Measurements from ENCODE around the gene WDR74. TPM values are rescaled to one million over a fixed set of nuclear protein-coding genes. Genes with fewer than 3 reads are reported as not detected.

Gene WDR74
- total and polyA plus RNA-seq, 9 of the 15 experiments (the other 6 are each of a cell fraction or from before 2014, with no cell fraction given), result 32.7 to 210 (median 114) TPM

GRCh38 chr11:62805076-62805892 is 34.1 kb downstream of the WDR74 start, which contains the start of gene NXF1 (continued):
- peak; percentile 84 for TF ChIP-seq SIN3B (IDR thresholded peaks at IDR 0.05; ENCODE audit: low read depth)
- peak; percentile 56; the same call in 1 of the 2 replicates for TF ChIP-seq HDAC2 (IDR thresholded peaks at IDR 0.05)
- TF ChIP-seq BRCA1 (IDR thresholded peaks at IDR 0.05), result no peak
- peak; percentile 30; the same call in 1 of the 2 replicates for TF ChIP-seq BRCA1 (CRISPR knock-in tag; IDR thresholded peaks at IDR 0.05)
- no peak for TF ChIP-seq ZNF507 (tag; conservative IDR thresholded peaks at IDR 0.05)
- no peak for TF ChIP-seq SMAD3 (CRISPR knock-in tag; conservative IDR thresholded peaks at IDR 0.05)
- no peak for TF ChIP-seq ETV6 (IDR thresholded peaks at IDR 0.05; ENCODE audit: borderline replicate concordance in 1 of 2, low read depth in 2 of 2, low read length in 1 of 2)
- peak; percentile 76 for TF ChIP-seq ETV6 (CRISPR knock-in tag; IDR thresholded peaks at IDR 0.05; ENCODE audit: borderline replicate concordance)
- TF ChIP-seq SMARCB1 (IDR thresholded peaks at IDR 0.05; ENCODE audit: insufficient read length, low read depth), result no peak
- TF ChIP-seq ZFP36 (IDR thresholded peaks at IDR 0.05; ENCODE audit: low read depth, low read length, partially characterized antibody), result no peak
- no peak for TF ChIP-seq CREBBP (IDR thresholded peaks at IDR 0.05; ENCODE audit: low read depth, low read length)
- no peak for TF ChIP-seq ZNF316 (IDR thresholded peaks at IDR 0.05)
- TF ChIP-seq ZNF134 (CRISPR knock-in tag; conservative IDR thresholded peaks at IDR 0.05), result no peak
- no peak for TF ChIP-seq WHSC1 (IDR thresholded peaks at IDR 0.05; ENCODE audit: low read length)
- TF ChIP-seq, protein P1, sequence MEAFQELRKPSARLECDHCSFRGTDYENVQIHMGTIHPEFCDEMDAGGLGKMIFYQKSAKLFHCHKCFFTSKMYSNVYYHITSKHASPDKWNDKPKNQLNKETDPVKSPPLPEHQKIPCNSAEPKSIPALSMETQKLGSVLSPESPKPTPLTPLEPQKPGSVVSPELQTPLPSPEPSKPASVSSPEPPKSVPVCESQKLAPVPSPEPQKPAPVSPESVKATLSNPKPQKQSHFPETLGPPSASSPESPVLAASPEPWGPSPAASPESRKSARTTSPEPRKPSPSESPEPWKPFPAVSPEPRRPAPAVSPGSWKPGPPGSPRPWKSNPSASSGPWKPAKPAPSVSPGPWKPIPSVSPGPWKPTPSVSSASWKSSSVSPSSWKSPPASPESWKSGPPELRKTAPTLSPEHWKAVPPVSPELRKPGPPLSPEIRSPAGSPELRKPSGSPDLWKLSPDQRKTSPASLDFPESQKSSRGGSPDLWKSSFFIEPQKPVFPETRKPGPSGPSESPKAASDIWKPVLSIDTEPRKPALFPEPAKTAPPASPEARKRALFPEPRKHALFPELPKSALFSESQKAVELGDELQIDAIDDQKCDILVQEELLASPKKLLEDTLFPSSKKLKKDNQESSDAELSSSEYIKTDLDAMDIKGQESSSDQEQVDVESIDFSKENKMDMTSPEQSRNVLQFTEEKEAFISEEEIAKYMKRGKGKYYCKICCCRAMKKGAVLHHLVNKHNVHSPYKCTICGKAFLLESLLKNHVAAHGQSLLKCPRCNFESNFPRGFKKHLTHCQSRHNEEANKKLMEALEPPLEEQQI (IDR thresholded peaks at IDR 0.05), result no peak
- TF ChIP-seq ZKSCAN8 (CRISPR knock-in tag; IDR thresholded peaks at IDR 0.05), result no peak
- no peak for TF ChIP-seq GABPB2 (CRISPR knock-in tag; conservative IDR thresholded peaks at IDR 0.05)
- no peak for TF ChIP-seq USF1 (CRISPR knock-in tag; IDR thresholded peaks at IDR 0.05)
- TF ChIP-seq THRB (CRISPR knock-in tag; conservative IDR thresholded peaks at IDR 0.05), result 0 out of 2 replicates have a peak, but pooled peaks have one; percentile 63
- TF ChIP-seq RB1 (IDR thresholded peaks at IDR 0.05; ENCODE audit: low read depth), result peak; percentile 85
- TF ChIP-seq, protein P2, sequence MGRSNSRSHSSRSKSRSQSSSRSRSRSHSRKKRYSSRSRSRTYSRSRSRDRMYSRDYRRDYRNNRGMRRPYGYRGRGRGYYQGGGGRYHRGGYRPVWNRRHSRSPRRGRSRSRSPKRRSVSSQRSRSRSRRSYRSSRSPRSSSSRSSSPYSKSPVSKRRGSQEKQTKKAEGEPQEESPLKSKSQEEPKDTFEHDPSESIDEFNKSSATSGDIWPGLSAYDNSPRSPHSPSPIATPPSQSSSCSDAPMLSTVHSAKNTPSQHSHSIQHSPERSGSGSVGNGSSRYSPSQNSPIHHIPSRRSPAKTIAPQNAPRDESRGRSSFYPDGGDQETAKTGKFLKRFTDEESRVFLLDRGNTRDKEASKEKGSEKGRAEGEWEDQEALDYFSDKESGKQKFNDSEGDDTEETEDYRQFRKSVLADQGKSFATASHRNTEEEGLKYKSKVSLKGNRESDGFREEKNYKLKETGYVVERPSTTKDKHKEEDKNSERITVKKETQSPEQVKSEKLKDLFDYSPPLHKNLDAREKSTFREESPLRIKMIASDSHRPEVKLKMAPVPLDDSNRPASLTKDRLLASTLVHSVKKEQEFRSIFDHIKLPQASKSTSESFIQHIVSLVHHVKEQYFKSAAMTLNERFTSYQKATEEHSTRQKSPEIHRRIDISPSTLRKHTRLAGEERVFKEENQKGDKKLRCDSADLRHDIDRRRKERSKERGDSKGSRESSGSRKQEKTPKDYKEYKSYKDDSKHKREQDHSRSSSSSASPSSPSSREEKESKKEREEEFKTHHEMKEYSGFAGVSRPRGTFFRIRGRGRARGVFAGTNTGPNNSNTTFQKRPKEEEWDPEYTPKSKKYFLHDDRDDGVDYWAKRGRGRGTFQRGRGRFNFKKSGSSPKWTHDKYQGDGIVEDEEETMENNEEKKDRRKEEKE (IDR thresholded peaks at IDR 0.05; ENCODE audit: borderline replicate concordance in 1 of 2, control insufficient read depth in 1 of 2, low read depth in 2 of 2, low read length in 1 of 2), result no peak
- no peak for TF ChIP-seq TRIM28 (IDR thresholded peaks at IDR 0.05)

Measured in K562 (cell line).